ENCODE measurements around the gene DHRS13.
A peak's percentile ranks its signal among the peaks of the same experiment; 100 is the strongest.
"Not testable (repeated sequence)": the region's sequence is repeated elsewhere in the genome, so short reads cannot be mapped to it uniquely, and the experiment has no call there.

DHRS13 gene

GRCh38 chr17:28881533-28882056 is 21.3 kb downstream of the DHRS13 start:
- DNase-seq = no peak

DNA sequence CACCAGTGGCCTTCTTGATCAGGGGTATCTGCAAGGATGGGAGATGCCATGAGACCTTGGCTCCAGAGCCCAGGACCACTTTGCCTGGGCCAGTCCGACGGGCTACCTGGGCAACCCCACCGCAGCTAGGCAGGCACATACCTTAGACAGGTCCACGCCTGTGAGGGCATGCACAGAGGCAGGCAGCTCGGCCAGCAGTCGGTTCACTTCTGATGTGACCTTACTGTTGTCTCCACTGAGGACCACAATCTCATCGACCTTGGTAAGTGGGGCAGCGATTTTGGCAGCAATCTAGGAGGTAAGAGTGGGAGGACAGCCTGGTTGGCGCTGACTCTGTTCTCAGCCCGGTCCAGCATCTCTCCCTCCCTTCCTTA is 22.3 kb downstream of the DHRS13 start:
- DNase-seq = no peak

DNA sequence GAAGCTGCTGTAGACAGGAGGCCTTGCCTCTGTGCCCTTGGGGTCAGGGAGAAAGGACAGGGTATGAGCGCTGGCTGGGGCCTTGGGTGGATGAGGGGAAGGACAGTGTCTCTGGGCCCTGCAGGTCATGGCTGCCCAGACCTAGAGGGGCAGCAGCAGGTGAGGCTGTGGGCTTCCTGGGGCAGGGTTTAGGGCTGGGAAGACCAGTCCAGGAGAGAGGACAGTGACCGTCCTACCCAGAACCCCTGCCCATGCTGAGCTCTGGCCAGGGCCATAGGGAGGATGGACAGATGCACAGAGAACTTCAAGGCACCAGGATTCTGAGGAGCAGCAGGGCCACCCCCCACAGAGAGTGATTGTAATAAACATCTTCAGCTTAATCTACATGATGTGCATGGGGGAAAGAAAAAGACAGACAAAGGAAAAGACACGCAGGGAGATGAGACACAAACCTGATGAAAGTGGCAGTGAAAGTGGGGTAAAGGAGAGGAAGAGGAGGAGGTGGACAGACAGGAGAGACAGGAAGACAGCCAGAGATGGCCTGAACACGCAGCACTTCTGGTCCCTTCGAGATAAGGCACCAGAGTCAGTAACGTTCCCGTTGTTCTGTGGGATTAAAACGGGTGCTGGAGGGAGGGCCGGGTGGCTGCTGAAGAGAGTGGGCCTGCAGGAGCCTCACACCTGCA is 22.9 kb downstream of the DHRS13 start:
- DNase-seq = no peak

- DNase-seq = peak; percentile 26
Measured at GRCh38 chr17:28878981-28879380, 23.9 kb downstream of the DHRS13 start.

- DNase-seq = no peak
Measured at GRCh38 chr17:28878158-28878910, 24.5 kb downstream of the DHRS13 start.

- not testable (repeated sequence) for DNase-seq
Measured at GRCh38 chr17:28877150-28877711, 25.6 kb downstream of the DHRS13 start.

GRCh38 chr17:28875848-28876550 is 26.9 kb downstream of the DHRS13 start:
- DNase-seq = no peak

- DNase-seq = no peak
Measured at GRCh38 chr17:28874750-28875149, 28.1 kb downstream of the DHRS13 start.

- no peak for DNase-seq
Measured at GRCh38 chr17:28873839-28874238, 29.0 kb downstream of the DHRS13 start.

GRCh38 chr17:28871056-28871579 is 31.8 kb downstream of the DHRS13 start:
- DNase-seq = no peak

DNA sequence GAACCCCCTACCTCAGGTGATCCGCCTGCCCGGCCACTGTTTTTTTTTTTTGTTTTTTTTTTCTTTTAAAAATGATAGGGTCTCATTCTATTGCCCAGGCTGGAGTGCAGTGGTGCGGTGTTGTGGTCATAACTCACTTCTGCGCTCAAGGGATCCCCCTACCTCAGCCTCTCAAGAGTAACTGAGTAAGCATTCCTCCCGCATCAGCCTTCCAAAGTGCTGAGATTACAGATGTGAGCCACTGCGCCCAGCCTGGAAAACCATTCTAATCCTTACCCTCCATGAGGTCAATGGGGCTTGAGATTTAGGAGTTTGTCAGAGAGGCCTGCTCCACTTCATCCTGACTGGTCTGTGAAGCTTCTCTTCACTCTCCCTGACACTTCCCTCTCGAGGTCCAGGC is 35.6 kb downstream of the DHRS13 start:
- no peak for DNase-seq

GRCh38 chr17:28865946-28866752 is 36.7 kb downstream of the DHRS13 start:
- DNase-seq = no peak

DNA sequence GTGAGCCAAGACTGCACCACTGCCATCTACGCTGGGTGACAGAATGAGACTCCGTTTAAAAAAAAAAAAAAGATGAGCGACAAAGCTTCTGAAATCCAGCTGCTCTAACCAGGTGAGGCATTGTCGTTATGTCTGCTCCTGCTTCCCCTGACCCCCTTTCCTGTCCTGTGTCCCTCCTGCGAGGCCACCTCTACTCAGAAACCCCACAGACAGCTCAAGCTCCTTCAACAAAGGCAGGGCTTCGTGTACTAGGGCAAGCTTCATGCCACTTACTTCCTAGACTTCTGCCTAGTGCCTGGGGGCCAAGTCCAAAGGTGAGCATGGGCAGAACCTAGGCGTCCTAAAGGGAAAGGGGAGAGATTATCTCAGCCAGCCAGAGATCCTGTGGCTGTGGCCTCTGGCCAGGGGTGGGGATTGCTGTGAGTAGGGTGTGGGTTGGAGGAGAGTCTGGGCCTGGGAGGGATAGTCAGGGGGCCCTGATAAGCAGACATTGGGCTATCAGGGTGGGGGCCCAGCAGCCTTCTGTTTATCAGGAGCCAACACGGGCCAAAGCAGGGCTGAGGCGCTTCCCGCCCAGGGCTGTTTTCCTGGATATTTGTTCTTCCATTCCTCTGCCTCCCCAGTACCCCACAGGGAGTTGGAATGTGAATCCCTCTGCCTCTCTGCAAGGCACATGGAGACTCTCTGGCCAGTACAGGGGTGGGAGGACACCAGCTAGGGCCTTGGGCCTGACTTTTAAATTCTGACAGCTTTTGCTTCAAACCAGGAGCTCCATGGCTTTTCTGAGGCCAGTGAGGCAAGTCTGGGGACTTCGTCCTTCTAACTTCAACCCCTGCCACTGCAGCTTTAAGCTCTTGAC is 37.7 kb downstream of the DHRS13 start:
- DNase-seq = no peak

DNA sequence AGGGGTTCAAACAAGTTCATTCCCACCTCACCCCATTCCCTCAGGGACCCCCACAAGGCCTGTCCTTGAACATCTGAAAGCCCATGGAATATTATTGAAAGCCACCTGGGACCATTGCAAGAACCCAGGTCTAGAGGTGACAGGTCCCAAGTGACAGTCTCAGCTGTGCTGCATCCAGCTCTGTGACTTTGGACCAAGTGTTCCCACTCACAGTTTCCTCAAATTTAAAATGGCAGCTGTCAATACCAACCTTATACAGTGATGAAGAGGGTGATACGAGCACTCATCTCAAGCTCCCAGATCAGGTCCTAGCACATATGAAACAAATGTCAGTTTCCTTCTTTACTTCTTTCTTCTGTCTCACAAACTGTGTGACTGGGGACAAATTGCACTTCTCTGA is 38.9 kb downstream of the DHRS13 start:
- no peak for DNase-seq

DNA sequence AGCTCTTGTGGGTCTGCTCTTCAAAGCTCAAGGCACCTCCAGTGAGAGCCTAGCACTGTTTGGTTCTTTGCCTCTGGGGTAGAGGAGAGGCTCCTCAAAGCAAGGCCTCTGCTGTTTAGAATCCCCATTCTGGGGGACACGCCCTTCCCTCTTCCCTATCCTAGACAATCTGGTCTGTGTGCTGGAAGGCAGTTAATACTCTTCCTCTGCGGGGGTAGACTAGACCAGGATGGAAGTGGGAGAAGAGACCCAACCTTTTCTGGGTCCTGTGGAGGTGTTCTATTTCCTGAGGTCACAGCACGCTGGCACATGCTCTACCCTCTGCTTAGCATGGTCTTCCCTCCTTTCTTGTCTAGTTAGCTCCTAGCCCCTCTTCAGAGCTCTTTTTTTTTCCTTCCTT is 40.3 kb downstream of the DHRS13 start:
- no peak for DNase-seq

DNA sequence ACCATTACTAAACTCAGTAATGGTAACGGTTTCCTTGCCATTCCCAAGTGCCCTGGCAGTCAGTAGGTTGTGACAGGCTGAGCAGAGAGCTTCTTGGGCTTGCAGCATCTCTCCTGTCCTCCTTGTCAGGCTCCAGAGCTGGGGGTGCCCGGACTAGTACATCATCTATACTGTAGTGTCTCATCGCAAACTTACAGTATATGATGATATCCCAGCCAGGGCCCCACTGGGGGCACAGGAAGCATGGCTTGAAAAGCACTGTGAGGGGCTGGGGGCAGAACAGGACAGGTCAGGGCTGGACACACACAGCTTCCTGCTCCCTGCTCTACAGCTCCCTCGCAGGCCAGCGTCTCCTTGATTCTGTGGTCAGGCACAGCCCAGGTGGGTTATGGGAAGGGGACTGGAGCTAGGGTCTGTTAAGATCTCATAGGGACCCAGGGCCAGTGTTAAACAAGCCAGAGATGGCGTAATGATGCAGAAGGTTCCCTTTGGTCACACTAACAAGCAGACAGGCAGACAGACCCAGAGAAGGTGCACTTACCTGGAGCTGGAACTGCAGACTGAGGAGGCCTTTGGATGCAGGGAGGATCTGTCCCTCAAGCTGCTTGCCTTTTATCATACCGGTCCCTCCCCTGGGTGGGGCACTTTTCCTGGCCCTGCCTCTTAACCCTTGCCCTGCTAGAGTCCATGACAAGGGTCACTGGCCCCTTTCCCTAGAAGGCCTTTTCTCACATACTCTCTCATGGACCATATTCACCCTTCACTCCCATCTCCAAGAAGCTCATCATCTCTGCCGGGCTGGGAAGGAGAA is 41.3 kb downstream of the DHRS13 start:
- no peak for DNase-seq

- no peak for DNase-seq
Measured at GRCh38 chr17:28860363-28860808, 42.5 kb downstream of the DHRS13 start.

DNA sequence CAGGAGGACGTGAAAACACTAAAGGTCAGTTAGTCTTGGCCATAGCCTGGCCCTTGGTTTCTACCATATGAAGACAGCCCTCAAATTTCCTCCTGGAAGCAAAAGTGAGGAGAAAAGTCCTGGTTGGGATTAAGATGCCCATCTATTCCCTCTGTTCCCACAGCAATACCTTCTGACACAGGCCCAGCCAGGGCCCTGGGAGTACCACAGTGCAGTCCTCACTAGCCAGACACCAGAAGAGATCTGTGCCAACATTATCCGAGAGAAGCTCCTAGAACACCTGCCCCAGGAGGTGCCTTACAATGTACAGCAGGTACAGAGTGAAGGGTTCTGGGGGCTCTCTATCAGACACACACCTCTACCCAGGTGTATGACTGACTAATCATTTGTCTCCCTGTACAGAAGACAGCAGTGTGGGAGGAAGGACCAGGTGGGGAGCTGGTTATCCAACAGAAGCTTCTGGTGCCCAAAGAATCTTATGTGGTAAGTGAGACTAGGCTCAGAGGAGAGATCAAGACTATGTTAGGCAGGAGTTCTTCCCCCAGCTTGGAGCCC is 44.0 kb downstream of the DHRS13 start:
- DNase-seq = no peak

DNA sequence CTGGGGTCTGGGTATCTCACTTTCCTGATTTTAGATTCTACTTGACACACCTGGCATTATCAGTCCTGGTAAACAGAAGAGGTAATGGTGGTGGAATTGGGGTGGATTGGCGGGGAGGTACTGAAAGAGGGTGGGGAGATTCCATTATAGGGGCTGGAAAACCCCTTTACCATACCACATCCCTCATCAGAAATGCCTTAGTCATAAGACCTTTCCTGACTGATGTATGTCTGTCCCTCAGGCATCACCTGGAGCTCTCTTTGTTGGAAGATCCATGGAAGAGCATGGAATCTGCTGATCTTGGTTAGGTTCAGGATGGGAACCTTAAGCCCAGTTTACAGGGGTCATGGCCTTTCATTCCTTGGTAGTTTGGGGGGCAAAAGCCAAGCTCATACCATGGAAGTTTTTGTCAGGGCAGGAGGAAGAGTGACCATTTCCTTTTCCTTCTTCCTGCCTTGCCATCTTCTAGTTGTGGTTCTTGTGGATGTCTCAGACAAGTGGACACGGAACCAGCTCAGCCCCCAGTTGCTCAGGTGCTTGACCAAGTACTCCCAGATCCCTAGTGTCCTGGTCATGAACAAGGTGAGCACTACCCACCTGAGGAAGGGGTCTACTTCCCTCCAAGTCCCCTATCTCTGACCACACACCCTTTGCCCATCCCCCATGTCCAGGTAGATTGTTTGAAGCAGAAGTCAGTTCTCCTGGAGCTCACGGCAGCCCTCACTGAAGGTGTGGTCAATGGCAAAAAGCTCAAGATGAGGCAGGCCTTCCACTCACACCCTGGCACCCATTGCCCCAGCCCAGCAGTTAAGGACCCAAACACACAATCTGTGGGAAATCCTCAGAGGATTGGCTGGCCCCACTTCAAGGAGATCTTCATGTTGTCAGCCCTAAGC is 44.7 kb downstream of the DHRS13 start:
- no peak for DNase-seq

Measured in NCI-H1694 treated with DMSO at 0.1 percent for 48 hours (cell line).